ENCODE results near the gene C10orf71.

- TF ChIP-seq CTCF (IDR thresholded peaks at IDR 0.05) = no peak
- TF ChIP-seq NPAS2 (CRISPR knock-in tag; IDR thresholded peaks at IDR 0.05; ENCODE audit: borderline replicate concordance) = no peak
These were observed 17.5 kb upstream of the C10orf71 start for GRCh38 chr10:49281461-49281860.

Data from A549 (cell line).